HG02981 (cell line): ENCODE data around the gene GRIK4.
A peak's percentile ranks its signal among the peaks of the same experiment; 100 is the strongest.
"Not testable (repeated sequence)": the region's sequence is repeated elsewhere in the genome, so short reads cannot be mapped to it uniquely, and the experiment has no call there.

Experiments used
- ATAC-seq: cut with Tn5 transposase; IDR thresholded peaks from one replicate; pipeline ENCODE4 v1.9.1; 2021; ENCODE audit warnings: mild to moderate bottlenecking, moderate library complexity; ENCODE audit not compliant: unreplicated experiment

The GRIK4 gene

DNA sequence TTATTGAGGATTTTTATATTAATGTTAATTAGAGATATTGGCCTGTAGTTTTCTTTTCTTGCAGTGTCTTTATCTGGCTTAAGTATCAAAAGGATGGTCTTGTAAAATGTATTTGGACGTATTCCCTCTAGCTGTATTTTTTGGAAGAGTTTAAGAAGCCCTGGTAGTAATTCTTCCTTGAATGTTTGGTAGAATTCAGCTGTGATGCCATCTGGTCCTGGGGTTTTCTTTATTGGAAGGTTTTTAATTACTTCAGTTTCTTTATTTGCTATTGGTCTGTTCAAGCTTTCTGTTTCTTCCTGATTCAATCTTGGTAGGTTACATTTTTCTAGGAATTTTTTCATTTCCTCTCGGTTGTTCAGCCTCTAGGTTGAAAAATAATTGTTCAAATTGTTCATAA is 257.4 kb downstream of the GRIK4 start:
- no peak for ATAC-seq

- no peak for ATAC-seq
These were observed 258.4 kb downstream of the GRIK4 start for GRCh38 chr11:120769906-120770305.

GRCh38 chr11:120771551-120772060 is 260.1 kb downstream of the GRIK4 start:
- ATAC-seq, result no peak

DNA sequence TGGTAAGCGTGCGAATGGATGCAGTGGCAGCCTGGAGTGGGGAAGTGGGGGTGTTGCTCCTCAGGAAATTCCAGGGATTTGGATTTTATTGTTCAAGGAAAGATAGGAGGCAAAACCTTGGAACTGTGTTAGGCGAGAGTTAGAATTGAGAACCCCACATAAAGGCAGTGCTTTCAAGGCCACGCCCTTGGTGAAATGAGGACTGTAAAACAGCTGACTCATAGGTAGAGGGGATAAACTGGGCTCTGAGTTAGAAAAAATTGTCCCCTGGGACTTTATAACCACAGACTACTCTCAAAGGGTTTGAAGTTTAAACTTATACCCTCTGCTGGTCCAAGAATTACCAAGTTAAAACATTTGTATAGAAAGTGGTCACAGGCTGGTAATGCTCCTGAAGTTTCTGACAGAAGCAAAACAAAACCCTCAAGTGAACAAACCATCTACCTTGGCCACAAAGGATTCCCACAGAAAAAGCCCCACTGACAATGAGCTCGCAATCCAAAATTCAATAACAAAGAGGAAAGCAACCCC is 262.0 kb downstream of the GRIK4 start:
- ATAC-seq, result peak; percentile 80

GRCh38 chr11:120774591-120775386 is 263.2 kb downstream of the GRIK4 start:
- no peak for ATAC-seq

GRCh38 chr11:120775986-120776951 is 264.7 kb downstream of the GRIK4 start:
- ATAC-seq, result no peak

DNA sequence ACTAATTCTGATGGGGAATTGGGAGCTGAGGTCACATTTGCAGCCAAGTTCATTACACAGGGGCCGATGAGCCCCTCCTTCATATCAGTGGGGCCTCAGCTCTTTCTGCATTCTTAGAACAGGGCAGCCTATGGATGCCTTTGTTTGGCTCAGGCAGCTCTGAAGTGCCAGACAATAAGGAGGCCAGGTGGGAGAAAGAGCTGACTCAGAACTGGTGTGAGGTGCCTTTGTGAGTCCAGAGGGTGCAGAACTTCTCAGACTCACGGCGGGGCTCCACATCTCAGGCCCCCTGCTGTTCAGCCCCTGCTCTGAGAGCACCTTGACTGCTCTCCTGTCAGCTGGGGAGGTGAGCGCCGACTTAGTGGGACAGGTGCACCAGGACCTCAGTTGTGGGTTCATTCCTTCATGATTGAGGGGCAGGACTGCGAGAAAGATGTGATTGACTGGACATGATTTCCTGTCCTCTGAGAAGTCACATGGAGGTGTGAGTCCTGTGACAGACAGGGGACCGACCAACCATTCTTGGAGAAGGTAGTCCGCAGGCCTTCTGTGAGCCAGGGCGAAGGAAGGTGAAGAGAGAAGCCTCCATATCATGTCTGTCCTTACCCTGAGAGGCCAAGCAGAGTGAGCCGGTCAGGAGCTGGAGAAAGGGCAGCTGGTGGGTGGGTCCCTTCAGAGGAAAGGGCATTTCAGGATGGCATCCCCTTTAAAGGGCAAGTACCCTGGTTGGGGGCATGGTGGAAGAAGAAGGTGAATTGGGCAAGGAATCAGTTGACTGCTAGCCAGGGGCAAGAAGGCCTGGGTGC is 267.3 kb downstream of the GRIK4 start:
- no peak for ATAC-seq

DNA sequence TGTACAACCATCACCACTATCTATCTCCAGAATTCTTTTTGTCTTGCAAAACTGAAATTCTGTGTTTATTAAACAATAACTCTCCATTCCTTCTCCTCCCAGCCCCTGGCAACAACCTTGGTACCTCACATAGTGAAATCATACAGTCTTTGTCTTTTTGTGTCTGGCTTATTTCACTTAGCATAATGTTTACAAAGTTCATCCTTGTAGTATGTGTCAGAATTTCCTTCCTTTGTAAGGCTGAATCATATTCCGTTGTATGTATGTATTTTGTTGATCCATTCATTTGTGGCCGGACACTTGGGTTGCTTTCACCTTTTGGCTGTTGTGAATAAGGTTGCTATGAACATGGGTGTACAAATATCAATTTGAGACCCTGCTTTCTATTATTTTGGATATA is 268.7 kb downstream of the GRIK4 start:
- no peak for ATAC-seq

DNA sequence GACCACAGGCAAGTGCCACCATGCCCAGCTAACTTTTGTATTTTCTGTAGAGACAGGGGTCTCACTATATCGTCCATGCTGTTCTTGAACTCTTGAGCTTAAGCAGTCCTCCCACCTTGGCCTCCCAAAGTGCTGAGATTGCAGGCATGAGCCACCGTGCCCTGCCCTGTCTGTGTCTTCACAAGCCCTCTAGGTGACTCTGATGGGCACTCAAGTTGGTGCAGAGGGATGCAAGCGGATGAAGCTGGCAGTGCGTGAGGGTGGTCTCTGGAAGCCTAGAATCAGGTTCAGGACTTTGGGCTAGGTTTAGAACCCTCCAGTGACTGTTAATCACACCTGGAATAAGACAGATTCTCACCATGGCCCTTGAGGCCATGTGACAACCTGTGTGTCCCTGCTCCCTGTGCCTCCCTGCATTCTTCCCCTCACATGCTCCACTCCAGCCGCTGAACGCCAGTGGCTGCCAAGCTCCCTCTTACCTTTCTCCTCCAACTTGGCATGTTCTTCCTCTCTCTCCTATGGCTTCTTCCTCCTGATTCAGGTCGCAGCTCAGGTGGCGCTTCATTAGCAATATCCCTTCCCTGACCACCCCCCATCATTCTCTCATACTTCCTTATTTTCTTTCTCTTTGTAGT is 270.1 kb downstream of the GRIK4 start:
- no peak for ATAC-seq

DNA sequence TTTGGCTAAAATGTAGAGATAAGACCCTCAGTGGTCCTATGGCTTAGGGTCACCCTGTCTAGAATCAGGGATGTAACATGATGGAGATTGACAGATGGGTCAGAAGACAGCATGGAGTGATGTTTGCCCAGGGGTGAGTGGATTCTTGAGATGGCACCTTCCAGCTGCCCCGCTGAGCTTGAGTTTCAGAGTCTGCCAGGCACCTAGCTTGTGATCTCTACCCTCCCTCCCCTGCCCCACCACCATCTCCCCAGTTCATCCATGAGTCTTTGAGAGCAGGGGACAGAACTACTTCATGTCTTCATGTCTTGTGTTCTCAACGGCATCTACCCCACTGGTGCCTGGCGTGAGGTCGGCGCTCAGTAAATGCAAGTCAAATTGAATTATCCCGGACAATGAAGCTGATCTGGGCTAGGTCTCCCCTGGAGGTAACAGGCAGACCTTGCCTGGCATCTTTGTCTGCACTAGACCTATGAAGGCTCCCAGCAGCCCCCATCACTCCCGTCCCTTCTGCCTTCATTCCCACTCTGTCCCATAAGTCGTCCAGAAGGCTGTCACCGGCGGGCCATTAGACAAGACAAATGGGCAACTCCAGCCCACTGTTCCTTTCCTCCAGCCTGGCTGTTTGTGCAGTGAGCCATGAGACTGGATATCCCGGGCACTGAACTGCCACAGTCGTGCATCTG is 273.2 kb downstream of the GRIK4 start:
- ATAC-seq, result no peak

DNA sequence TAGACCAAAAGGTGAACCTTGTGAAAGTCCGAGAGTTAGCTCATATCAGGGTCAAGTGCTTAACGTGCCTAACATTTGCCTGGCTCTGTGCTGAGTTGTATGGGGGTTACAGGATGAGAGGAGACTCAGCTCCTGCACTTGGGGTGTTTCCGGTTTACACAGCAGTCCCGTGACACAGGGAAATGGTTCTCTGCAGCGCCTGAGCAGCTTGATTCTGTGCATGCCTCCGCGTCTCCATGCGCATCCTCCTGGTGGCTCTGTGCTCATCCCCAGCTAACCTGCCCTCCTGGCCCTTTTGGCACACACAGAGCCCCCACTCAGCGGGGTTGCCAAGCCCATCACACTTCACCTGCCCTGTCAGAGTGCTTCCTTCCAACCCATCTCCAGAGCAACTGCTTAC is 274.0 kb downstream of the GRIK4 start:
- ATAC-seq, result no peak

- ATAC-seq, result no peak
These were observed 274.7 kb downstream of the GRIK4 start for GRCh38 chr11:120786206-120786735.

DNA sequence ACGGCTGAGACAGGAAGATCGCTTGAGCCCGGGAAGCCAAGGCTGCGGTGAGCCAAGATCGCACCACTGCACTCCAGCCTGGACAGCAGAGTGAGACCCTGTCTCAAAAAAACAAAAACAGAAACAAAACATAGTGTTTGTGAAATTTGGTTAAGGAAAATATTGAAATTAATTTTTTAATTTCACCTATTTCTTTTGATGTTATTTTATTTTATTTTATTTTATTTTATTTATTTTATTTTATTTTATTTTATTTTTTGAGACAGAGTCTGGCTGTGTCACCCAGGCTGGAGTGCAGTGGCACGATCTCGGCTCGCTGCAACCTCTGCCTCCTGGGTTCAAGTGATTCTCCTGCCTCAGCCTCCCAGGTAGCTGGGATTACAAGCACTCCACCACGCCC is 275.7 kb downstream of the GRIK4 start:
- ATAC-seq, result not testable (repeated sequence)

DNA sequence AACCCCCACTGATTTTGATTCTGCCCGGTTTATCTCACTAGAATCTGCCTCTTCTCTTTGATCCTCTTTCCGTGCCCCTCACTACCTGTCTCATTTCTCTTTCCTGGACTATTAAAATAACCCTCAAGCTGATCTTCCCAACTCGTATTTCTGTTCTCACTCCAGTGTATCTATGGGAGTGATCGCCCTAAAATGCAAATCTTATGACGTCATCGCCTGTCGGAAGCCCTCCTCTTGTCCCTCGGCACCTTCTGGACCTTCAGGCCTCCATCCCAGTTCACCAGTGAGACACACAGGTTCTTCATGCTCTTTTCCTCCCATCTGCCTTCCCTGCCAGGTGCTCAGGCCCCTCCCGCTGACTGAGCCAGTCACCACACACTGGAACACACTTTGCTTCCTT is 277.8 kb downstream of the GRIK4 start:
- ATAC-seq, result no peak

GRCh38 chr11:120792306-120792705 is 280.8 kb downstream of the GRIK4 start:
- no peak for ATAC-seq

GRCh38 chr11:120793150-120793549 is 281.6 kb downstream of the GRIK4 start:
- no peak for ATAC-seq

DNA sequence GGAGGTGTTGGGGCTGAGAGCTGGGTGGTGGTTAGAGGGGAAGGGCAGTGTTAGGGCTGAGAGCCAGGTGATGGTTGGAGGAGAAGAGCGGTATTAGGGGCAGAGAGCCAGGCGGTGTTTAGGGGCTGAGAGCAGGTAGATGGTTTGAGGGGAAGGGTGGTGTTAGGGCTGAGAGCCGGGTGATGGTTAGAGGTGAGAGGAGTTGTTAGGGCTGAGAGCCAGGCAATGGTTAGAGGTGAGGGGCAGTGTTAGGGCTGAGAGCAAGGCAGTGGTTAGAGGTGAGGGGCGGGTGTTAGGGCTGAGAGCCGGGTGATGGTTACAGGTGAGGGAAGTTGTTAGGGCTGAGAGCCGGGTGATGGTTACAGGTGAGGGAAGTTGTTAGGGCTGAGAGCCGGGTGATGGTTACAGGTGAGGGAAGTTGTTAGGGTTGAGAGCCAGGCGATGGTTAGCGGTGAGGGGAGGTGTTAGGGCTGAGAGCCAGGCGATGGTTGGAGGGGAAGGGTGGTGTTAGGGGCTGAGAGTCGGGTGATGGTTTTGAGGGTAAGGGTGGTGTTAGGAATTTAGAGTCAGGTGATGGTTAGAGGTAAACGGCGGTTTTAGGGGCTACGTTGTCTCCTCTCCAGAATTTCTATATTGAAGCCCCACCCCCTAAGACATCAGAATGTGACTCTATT is 282.4 kb downstream of the GRIK4 start:
- no peak for ATAC-seq

DNA sequence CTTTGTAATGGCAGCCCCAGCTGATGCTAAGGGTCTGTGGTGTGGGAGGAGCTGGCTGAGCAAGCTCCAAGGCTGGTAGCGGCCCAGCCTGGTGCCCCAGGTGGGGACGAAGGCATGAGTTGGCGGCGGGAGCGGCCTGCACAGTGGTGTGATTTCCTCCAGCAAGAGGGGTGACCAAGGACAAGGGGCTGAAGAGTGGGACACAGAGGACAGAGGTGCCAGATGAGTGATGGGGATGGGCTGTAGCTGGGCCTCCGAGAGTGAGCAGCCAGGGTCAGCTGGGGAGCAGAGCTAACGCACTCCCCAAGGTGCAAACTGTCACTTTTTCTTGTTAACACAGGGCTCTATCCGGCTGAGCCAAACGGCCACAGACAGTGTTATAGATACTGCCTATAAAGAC is 283.2 kb downstream of the GRIK4 start:
- ATAC-seq, result no peak

GRCh38 chr11:120795185-120795584 is 283.6 kb downstream of the GRIK4 start:
- ATAC-seq, result no peak
